Pancreas (tissue), 10 donors: ENCODE data around the gene PSMB3. TPM values are rescaled to one million over a fixed set of nuclear protein-coding genes. Genes with fewer than 3 reads are reported as not detected.

Source experiments
- ATAC-seq, 4 donors: fragments of 200-7000 bp; cut with Tn5 transposase; one replicate each; pipeline versions ENCODE4 v1.8.0 to v1.9.1; 2020; ENCODE audit warnings: mild to moderate bottlenecking in 4 of 4, moderate library complexity in 4 of 4
- DNase-seq, 6 donors: peaks; one replicate each; pipeline ENCODE4 v3.0.0-alpha.2; 2020
- FAIRE-seq: peaks from 2 replicates; lab custom pipeline; 2012; peaks lifted over from hg19 to GRCh38; lab: Jason Lieb, UNC
- H3K27ac ChIP-seq, 4 donors: fragments of 200-600 bp; sonication (generic); 1 replicate in 3 of 4; 2 replicates in 1 of 4; pipeline versions ENCODE4 v1.5.0 to v1.8.0; 2020
- H3K27me3 ChIP-seq, 4 donors: fragments of 200-600 bp; one replicate each; pipeline ENCODE4 v1.8.0; 2021
- H3K36me3 ChIP-seq, 3 donors: fragments of 200-600 bp; sonication (generic) in 1 of 3; one replicate each; pipeline versions ENCODE4 v1.5.0 to v1.8.0; 2020 to 2021
- H3K4me1 ChIP-seq, 3 donors: fragments of 200-600 bp; one replicate each; pipeline ENCODE4 v1.8.0; 2021
- H3K4me3 ChIP-seq, 4 donors: fragments of 200-600 bp; sonication (generic) in 2 of 4; one replicate each; pipeline versions ENCODE4 v1.5.0 to v1.8.0; 2020 to 2021
- H3K9me3 ChIP-seq, 4 donors: fragments of 200-600 bp; one replicate each; pipeline ENCODE4 v1.8.0; 2021
- WGBS, 2 donors: extraction: QIAGEN DNeasy Blood & Tissue Kit; methylation state at CpG; one replicate each; pipeline ENCODE4 v1.1.7; 2013; 5-methylcytosine and 5-hydroxymethylcytosine counted together
- intact Hi-C, 3 donors: fragments of 100-400 bp; cut with DNase I; formaldehyde crosslinking; loops; one replicate each; pipeline versions ENCODE4 v1.11.1 to v1.14.2; 2022
- polyA plus RNA-seq, 2 donors: library from polyadenylated mRNA; stranded (reverse); fragments of 200-250 nt; gene quantifications; one replicate each; pipeline ENCODE4 v1.2.3, GENCODE V29; 2013
- total RNA-seq, 6 donors: library from RNA; stranded (reverse); fragmentation: NEBNext Ultra II Directional in 4 of 6; extraction: Animal tissue kit (Norgen Biotek cat#: 25700) in 4 of 6; gene quantifications; one replicate each; pipeline versions ENCODE4 v1.2.1 to v1.2.4, GENCODE V29; 2021 to 2023
- TF ChIP-seq, protein P1 (sequence below), 4 donors: fragments of 200-600 bp; sonication (generic) in 3 of 4; IDR thresholded peaks; one replicate each; pipeline versions ENCODE4 v1.5.0 to v1.8.0; 2021; ENCODE audit warnings: antibody characterized with exemption in 4 of 4
- donor health status: healthy with polysubstance abuse.
- donor health status: DM: no; HTN: no; CAD: no; lungs with moderate emphysema.
- donor health status: DM: no; HTN: no; CAD: no.
- donor health status: control.
- donor health status: control.
- donor health status: Bipolar disorder and iron deficiency.
- donor health status: DM: yes; HTN: yes; CAD: no.
- donor health status: DM: no; HTN: no; CAD: no.
- donor health status: DM: no; HTN: no; CAD: no.
- donor health status: DM: yes; HTN: yes; CAD: no.

PSMB3 gene
- total and polyA plus RNA-seq, 8 donors = 27.7 to 107 (median 62.7) TPM

GRCh38 chr17:38748149-38748891 is 4.2 kb upstream of the PSMB3 start, which contains the start of gene PCGF2:
Gene PCGF2, minus strand, starts transcription at chr17:38748336. Its CDS starts 7,934 bp downstream, at chr17:38740402.
- TF ChIP-seq, protein P1, sequence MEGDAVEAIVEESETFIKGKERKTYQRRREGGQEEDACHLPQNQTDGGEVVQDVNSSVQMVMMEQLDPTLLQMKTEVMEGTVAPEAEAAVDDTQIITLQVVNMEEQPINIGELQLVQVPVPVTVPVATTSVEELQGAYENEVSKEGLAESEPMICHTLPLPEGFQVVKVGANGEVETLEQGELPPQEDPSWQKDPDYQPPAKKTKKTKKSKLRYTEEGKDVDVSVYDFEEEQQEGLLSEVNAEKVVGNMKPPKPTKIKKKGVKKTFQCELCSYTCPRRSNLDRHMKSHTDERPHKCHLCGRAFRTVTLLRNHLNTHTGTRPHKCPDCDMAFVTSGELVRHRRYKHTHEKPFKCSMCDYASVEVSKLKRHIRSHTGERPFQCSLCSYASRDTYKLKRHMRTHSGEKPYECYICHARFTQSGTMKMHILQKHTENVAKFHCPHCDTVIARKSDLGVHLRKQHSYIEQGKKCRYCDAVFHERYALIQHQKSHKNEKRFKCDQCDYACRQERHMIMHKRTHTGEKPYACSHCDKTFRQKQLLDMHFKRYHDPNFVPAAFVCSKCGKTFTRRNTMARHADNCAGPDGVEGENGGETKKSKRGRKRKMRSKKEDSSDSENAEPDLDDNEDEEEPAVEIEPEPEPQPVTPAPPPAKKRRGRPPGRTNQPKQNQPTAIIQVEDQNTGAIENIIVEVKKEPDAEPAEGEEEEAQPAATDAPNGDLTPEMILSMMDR (IDR thresholded peaks at IDR 0.05) = no peak
- no peaks in the 10 kb centered on the region for H3K27me3 ChIP-seq
- DNase-seq (peak; percentile 81 to 93 (median 87)), ATAC-seq (peak; percentile 43 to 51 (median 46)), FAIRE-seq (no peak)
- 1% methylated on average over 29 to 45 of the region's 47 CpGs for WGBS, 2 donors
- peak within 1 kb of the TSS; percentile 78 to 84 (median 80) for H3K4me3 ChIP-seq
- H3K9me3 ChIP-seq = no peaks in the 10 kb centered on the region
- no peaks in the 10 kb centered on the region for H3K36me3 ChIP-seq
- peaks cover 8 to 16% (median 9%) of the 10 kb centered on the region in 3 donors for H3K4me1 ChIP-seq
- peak within 1 kb of the TSS; percentile 61 to 85 (median 75) for H3K27ac ChIP-seq
- intact Hi-C loops = no loop called here

DNA sequence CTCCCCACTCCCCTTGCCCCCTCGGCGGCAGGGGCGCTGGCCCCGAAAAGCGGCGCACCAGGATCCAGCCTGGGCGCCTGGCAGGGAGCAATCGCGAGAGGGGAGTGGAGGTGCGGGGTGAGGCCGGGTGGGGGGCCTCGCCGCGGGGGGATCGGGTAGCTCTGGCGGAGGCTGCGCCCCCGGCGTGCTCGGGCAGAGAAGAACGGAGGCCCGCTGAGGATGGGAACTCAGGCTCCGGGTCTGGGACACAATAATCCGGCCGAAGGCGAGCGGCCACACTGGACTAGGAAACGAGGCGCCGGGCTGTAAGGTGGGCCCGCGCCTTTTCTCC is 3.7 kb upstream of the PSMB3 start:
- Histone ChIP-seq H3K4me3 (peak overlapping the region; percentile 78 to 84 (median 80)), H3K36me3 (no peaks in the 10 kb centered on the region), H3K27me3 (no peaks in the 10 kb centered on the region), H3K9me3 (no peaks in the 10 kb centered on the region), H3K4me1 (peaks cover 5 to 16% (median 7%) of the 10 kb centered on the region in 3 donors), H3K27ac (peak overlapping the region; percentile 61 to 85 (median 71))
- DNase-seq (peak in 1 of 6 donors; percentile 80), FAIRE-seq (no peak), ATAC-seq (no peak)
- 1% methylated on average over 27 to 32 of the region's 32 CpGs for WGBS, 2 donors
- intact Hi-C loops = no loop called here
- TF ChIP-seq, protein P1 (IDR thresholded peaks at IDR 0.05) = no peak

DNA sequence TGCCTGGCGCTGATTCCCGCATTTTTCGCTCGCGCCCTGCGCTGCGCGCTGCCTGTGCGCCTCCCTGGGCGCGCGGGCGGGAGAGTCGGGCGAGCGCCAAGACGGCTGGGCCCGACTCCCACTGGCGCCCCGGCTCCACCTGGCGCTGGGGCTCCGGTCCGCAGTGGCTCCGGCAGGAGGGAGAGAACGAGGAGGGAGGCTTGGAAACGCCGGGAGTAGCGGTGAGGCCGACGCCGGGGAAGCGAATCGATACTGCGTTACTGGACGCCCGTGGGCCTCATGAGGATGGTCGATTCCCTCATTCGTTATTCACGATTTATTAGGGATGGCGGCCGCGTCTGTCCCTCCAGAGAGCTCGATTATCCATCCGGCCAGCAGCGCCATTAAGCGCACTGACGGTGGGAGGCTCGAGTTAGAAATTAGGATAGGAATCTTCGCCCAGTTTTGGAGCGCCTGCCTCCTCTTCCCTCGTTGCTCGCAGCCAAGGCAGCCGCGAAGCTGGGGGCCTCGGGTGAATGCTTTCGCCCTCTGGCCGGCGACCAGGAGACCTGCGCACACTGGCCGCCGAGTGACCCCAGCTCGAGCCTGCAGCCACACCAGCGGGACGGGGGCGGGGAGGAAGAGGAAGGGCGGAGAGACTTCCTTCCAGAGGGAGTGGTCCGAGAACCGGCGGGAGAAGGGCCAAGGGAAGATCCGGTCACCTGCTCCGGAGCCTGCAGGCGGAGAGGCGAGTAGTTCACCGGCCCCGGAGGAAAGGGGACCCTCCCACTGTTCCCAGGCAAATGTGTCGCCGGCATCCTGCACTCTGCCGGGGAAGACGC is 3.1 kb upstream of the PSMB3 start:
- no peak for FAIRE-seq
- no peaks in the 10 kb centered on the region for H3K9me3 ChIP-seq
- peak overlapping the region; percentile 61 to 85 (median 71) for H3K27ac ChIP-seq
- peaks cover 4 to 14% (median 9%) of the 10 kb centered on the region in 3 donors for H3K4me1 ChIP-seq
- 0 to 1% methylated on average over 77 to 79 of the region's 79 CpGs for WGBS, 2 donors
- H3K27me3 ChIP-seq = no peaks in the 10 kb centered on the region
- H3K4me3 ChIP-seq = peak overlapping the region; percentile 78 to 84 (median 80)
- no peaks in the 10 kb centered on the region for H3K36me3 ChIP-seq
- peak; percentile 70 to 87 (median 80) for DNase-seq
- intact Hi-C loops = no loop called here
- TF ChIP-seq, protein P1 (IDR thresholded peaks at IDR 0.05) = no peak
- ATAC-seq = peak; percentile 29 to 44 (median 34)

- TF ChIP-seq, protein P1 (IDR thresholded peaks at IDR 0.05) = no peak
- peak overlapping the region in 3 of 4 donors; percentile 61 to 85 (median 73) for H3K27ac ChIP-seq
- H3K4me3 ChIP-seq = peak overlapping the region; percentile 78 to 84 (median 80)
- FAIRE-seq = no peak
- 11 to 15% methylated on average over 12 of the region's 12 CpGs for WGBS, 2 donors
- H3K4me1 ChIP-seq = peaks cover 4 to 14% (median 9%) of the 10 kb centered on the region in 3 donors
- no peaks in the 10 kb centered on the region for H3K36me3 ChIP-seq
- no peaks in the 10 kb centered on the region for H3K27me3 ChIP-seq
- DNase-seq = no peak
- intact Hi-C loops = no loop called here
- no peaks in the 10 kb centered on the region for H3K9me3 ChIP-seq
- no peak for ATAC-seq
Measured at GRCh38 chr17:38750044-38750311, 2.6 kb upstream of the PSMB3 start.
